Astrocyte (in vitro differentiated cells and primary cell): ENCODE measurements around the gene FFAR1. TPM values are rescaled to one million over a fixed set of nuclear protein-coding genes. Genes with fewer than 3 reads are reported as not detected.

Experiments
- DNase-seq: peaks from one replicate; pipeline ENCODE4 v3.0.0-alpha.2; 2010; ENCODE audit warnings: low read depth
- FAIRE-seq: peaks from 2 replicates; lab custom pipeline; 2011; peaks lifted over from hg19 to GRCh38; lab: Jason Lieb, UNC
- H2AFZ ChIP-seq: 2 replicates; pipeline ENCODE4 v1.6.0; 2012; ENCODE audit warnings: low read depth, low read length, inconsistent platforms
- H3K27ac ChIP-seq: 2 replicates; pipeline ENCODE4 v1.5.1; 2011; ENCODE audit warnings: low read depth, low read length, inconsistent platforms
- H3K27me3 ChIP-seq: 2 replicates; pipeline ENCODE4 v1.6.0; 2011; ENCODE audit warnings: low read length, inconsistent platforms; ENCODE audit not compliant: insufficient read depth
- H3K36me3 ChIP-seq: 2 replicates; pipeline ENCODE4 v1.5.1; 2011; ENCODE audit warnings: low read length, inconsistent platforms; ENCODE audit not compliant: insufficient read depth
- H3K4me1 ChIP-seq: 2 replicates; pipeline ENCODE4 v1.5.1; 2011; ENCODE audit warnings: low read length, inconsistent platforms; ENCODE audit not compliant: insufficient read depth
- H3K4me2 ChIP-seq: 2 replicates; pipeline ENCODE4 v1.6.0; 2012; ENCODE audit warnings: low read length, inconsistent platforms
- H3K4me3 ChIP-seq: 2 replicates; pipeline ENCODE4 v1.5.1; 2011; ENCODE audit warnings: low read depth, mild to moderate bottlenecking, low read length, inconsistent platforms; ENCODE audit not compliant: insufficient read depth
- H3K79me2 ChIP-seq: 2 replicates; pipeline ENCODE4 v1.6.0; 2012; ENCODE audit warnings: mild to moderate bottlenecking, low read length, inconsistent platforms; ENCODE audit not compliant: insufficient read depth
- H3K9ac ChIP-seq: 2 replicates; pipeline ENCODE4 v1.6.0; 2012; ENCODE audit warnings: mild to moderate bottlenecking, low read length, inconsistent platforms
- H3K9me3 ChIP-seq: 2 replicates; pipeline ENCODE4 v1.5.1; 2012; ENCODE audit warnings: low read depth, mild to moderate bottlenecking, low read length, inconsistent platforms; ENCODE audit not compliant: insufficient read depth
- H4K20me1 ChIP-seq: 2 replicates; pipeline ENCODE4 v1.6.0; 2012; ENCODE audit warnings: low read length, inconsistent platforms; ENCODE audit not compliant: insufficient read depth
- H3K27ac Mint-ChIP-seq: one replicate; pipeline ENCODE4 v1.8.0; 2021; ENCODE audit warnings: mild to moderate bottlenecking, mixed read lengths; ENCODE audit not compliant: unreplicated experiment
- H3K27me3 Mint-ChIP-seq: one replicate; pipeline ENCODE4 v1.8.0; 2021; ENCODE audit warnings: low read depth, mixed read lengths; ENCODE audit not compliant: unreplicated experiment
- H3K36me3 Mint-ChIP-seq: one replicate; pipeline ENCODE4 v1.8.0; 2021; ENCODE audit warnings: low read depth, mixed read lengths; ENCODE audit not compliant: unreplicated experiment
- H3K4me1 Mint-ChIP-seq: one replicate; pipeline ENCODE4 v1.8.0; 2021; ENCODE audit warnings: low read depth, mixed read lengths; ENCODE audit not compliant: unreplicated experiment
- H3K4me3 Mint-ChIP-seq: one replicate; pipeline ENCODE4 v1.8.0; 2021; ENCODE audit warnings: mild to moderate bottlenecking, moderate library complexity, mixed read lengths; ENCODE audit not compliant: unreplicated experiment
- H3K9me3 Mint-ChIP-seq: one replicate; pipeline ENCODE4 v1.8.0; 2021; ENCODE audit warnings: mild to moderate bottlenecking, mixed read lengths; ENCODE audit not compliant: unreplicated experiment
- EZH2 ChIP-seq: IDR thresholded peaks from 2 replicates; pipeline ENCODE4 v1.6.1; 2012; ENCODE audit warnings: mild to moderate bottlenecking, low read length, inconsistent platforms; ENCODE audit not compliant: insufficient read depth
- microRNA-seq: library from miRNA; unstranded; fragments of <30 nt; microRNA quantifications from one replicate; pipeline ENCODE4 v1.2.0, GENCODE V29; 2020
- total RNA-seq: library from RNA; stranded (reverse); gene quantifications from 2 replicates; pipeline ENCODE4 v1.2.1, GENCODE V29; 2021
- TF ChIP-seq, protein P1 (sequence below): IDR thresholded peaks from 2 replicates; pipeline ENCODE4 v1.5.1; 2011; ENCODE audit warnings: low read depth, mild to moderate bottlenecking, inconsistent platforms, low read length, moderate library complexity; ENCODE audit not compliant: insufficient read depth

The FFAR1 gene
- total RNA-seq, 1 donor from 2014 or later: not detected

- Histone ChIP-seq H3K4me3 (no peak overlapping the region), H3K9me3 (no peaks in the 10 kb centered on the region), H3K4me2 (no peak overlapping the region), H3K4me1 (no peaks in the 10 kb centered on the region), H4K20me1 (no peaks in the 10 kb centered on the region), H3K27me3 (no peaks in the 10 kb centered on the region), H3K27ac (no peak overlapping the region), H2AFZ (no peak overlapping the region), H3K9ac (no peak overlapping the region), H3K79me2 (no peaks in the 10 kb centered on the region), H3K36me3 (no peaks in the 10 kb centered on the region)
- H3K27ac Mint-ChIP-seq: no peak overlapping the region
- no peak for FAIRE-seq
- no peak for DNase-seq
- no peaks in the 10 kb centered on the region for H3K4me1 Mint-ChIP-seq
- no peaks in the 10 kb centered on the region for H3K36me3 Mint-ChIP-seq
- no peak overlapping the region for H3K4me3 Mint-ChIP-seq
- H3K27me3 Mint-ChIP-seq: peaks cover 13% of the 10 kb centered on the region
- no peaks in the 10 kb centered on the region for H3K9me3 Mint-ChIP-seq
- TF ChIP-seq, protein P1, sequence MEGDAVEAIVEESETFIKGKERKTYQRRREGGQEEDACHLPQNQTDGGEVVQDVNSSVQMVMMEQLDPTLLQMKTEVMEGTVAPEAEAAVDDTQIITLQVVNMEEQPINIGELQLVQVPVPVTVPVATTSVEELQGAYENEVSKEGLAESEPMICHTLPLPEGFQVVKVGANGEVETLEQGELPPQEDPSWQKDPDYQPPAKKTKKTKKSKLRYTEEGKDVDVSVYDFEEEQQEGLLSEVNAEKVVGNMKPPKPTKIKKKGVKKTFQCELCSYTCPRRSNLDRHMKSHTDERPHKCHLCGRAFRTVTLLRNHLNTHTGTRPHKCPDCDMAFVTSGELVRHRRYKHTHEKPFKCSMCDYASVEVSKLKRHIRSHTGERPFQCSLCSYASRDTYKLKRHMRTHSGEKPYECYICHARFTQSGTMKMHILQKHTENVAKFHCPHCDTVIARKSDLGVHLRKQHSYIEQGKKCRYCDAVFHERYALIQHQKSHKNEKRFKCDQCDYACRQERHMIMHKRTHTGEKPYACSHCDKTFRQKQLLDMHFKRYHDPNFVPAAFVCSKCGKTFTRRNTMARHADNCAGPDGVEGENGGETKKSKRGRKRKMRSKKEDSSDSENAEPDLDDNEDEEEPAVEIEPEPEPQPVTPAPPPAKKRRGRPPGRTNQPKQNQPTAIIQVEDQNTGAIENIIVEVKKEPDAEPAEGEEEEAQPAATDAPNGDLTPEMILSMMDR: no peak
- TF ChIP-seq EZH2: no peak
Measured at GRCh38 chr19:35397064-35397463, 49.4 kb downstream of the FFAR1 start.

Small RNA genes lying within 50 kb of the gene (microRNA-seq; reads per million reads assigned to microRNA genes)
- not detected for gene MIR5196

Other genes with a start within 250 kb of the FFAR1 start
- not detected in 2 replicates for gene FXYD3, start 232.1 kb upstream of the FFAR1 start, total RNA-seq
- gene LGI4, start 212.8 kb upstream of the FFAR1 start, total RNA-seq: 0.20 and 0.29 TPM in 2 replicates
- 0.52 and 1.1 TPM in 2 replicates for gene FXYD1, start 209.1 kb upstream of the FFAR1 start, total RNA-seq
- gene FXYD7, start 204.6 kb upstream of the FFAR1 start, total RNA-seq: 0.65 TPM in 1 of 2 replicates, not detected in the other
- gene FXYD5, start 193.2 kb upstream of the FFAR1 start, total RNA-seq: 96.9 and 108 TPM in 2 replicates
- not detected in 2 replicates for gene FAM187B, start 119.2 kb upstream of the FFAR1 start, total RNA-seq
- gene LSR, start 98.9 kb upstream of the FFAR1 start, total RNA-seq: 8.4 and 18.1 TPM in 2 replicates
- 68.9 and 70.0 TPM in 2 replicates for gene USF2, start 78.9 kb upstream of the FFAR1 start, total RNA-seq
- gene HAMP, start 65.4 kb upstream of the FFAR1 start, total RNA-seq: 0.36 and 0.38 TPM in 2 replicates
- gene MAG, start 55.7 kb upstream of the FFAR1 start, total RNA-seq: not detected in 2 replicates
- gene CD22, start 18.7 kb upstream of the FFAR1 start, total RNA-seq: not detected in 2 replicates
- gene FFAR3, start 10.6 kb downstream of the FFAR1 start, total RNA-seq: not detected in 2 replicates
- not detected in 2 replicates for gene GPR42, start 23.2 kb downstream of the FFAR1 start, total RNA-seq
- gene FFAR2, start 100.4 kb downstream of the FFAR1 start, total RNA-seq: not detected in 2 replicates
- gene KRTDAP, start 142.6 kb downstream of the FFAR1 start, total RNA-seq: not detected in 2 replicates
- gene DMKN, start 165.7 kb downstream of the FFAR1 start, total RNA-seq: 50.7 and 56.9 TPM in 2 replicates
- gene SBSN, start 180.4 kb downstream of the FFAR1 start, total RNA-seq: 0.18 and 0.38 TPM in 2 replicates
- gene GAPDHS, start 185.6 kb downstream of the FFAR1 start, total RNA-seq: not detected in 2 replicates
- gene TMEM147, start 197.7 kb downstream of the FFAR1 start, total RNA-seq: 68.2 and 69.3 TPM in 2 replicates
- gene ATP4A, start 215.8 kb downstream of the FFAR1 start, total RNA-seq: not detected in 2 replicates
- not detected in 2 replicates for gene PMIS2, start 238.3 kb downstream of the FFAR1 start, total RNA-seq